Neural progenitor cell (in vitro differentiated cells): Measurements from ENCODE around the gene ARHGAP19. TPM values are rescaled to one million over a fixed set of nuclear protein-coding genes. Genes with fewer than 3 reads are reported as not detected.

Experiments used
- DNase-seq: peaks from one replicate; pipeline ENCODE4 v3.0.0-alpha.2; 2016; ENCODE audit warnings: low spot score
- H2AFZ ChIP-seq: fragments of 200-600 bp; sonication (generic); replicated peaks from 2 replicates; pipeline ENCODE4 v1.6.1; 2016; ENCODE audit warnings: antibody characterized with exemption
- H3F3A ChIP-seq: fragments of 200-600 bp; sonication (generic); 2 replicates; pipeline ENCODE4 v1.6.1; 2016; ENCODE audit warnings: antibody characterized with exemption, low read depth
- H3K27ac ChIP-seq: fragments of 200-600 bp; sonication (generic); 2 replicates; pipeline ENCODE4 v1.5.1; 2016; ENCODE audit warnings: mild to moderate bottlenecking
- H3K27me3 ChIP-seq: fragments of 200-600 bp; sonication (generic); 2 replicates; pipeline ENCODE4 v1.6.1; 2016; ENCODE audit warnings: mild to moderate bottlenecking, moderate library complexity
- H3K36me3 ChIP-seq: fragments of 200-600 bp; sonication (generic); 2 replicates; pipeline ENCODE4 v1.5.1; 2016
- H3K4me1 ChIP-seq: fragments of 200-600 bp; sonication (generic); 2 replicates; pipeline ENCODE4 v1.6.1; 2016; ENCODE audit warnings: mixed run types
- H3K4me2 ChIP-seq: fragments of 200-600 bp; sonication (generic); 2 replicates; pipeline ENCODE4 v1.6.1; 2016
- H3K4me3 ChIP-seq: fragments of 200-600 bp; sonication (generic); 2 replicates; pipeline ENCODE4 v1.5.1; 2016
- H3K79me2 ChIP-seq: fragments of 200-600 bp; sonication (generic); 2 replicates; pipeline ENCODE4 v1.6.1; 2016; ENCODE audit warnings: low read depth
- H3K9ac ChIP-seq: fragments of 200-600 bp; sonication (generic); 2 replicates; pipeline ENCODE4 v1.6.1; 2016
- H3K9me3 ChIP-seq: fragments of 200-600 bp; sonication (generic); 2 replicates; pipeline ENCODE4 v1.5.1; 2016; ENCODE audit warnings: low read depth
- H4K20me1 ChIP-seq: fragments of 200-600 bp; sonication (generic); 2 replicates; pipeline ENCODE4 v1.6.1; 2016; ENCODE audit warnings: low read depth
- H3K27ac Mint-ChIP-seq: 3 replicates; pipeline ENCODE4 v1.8.0; 2021; ENCODE audit warnings: mixed read lengths
- H3K27me3 Mint-ChIP-seq: 2 replicates; pipeline ENCODE4 v1.8.0; 2022; ENCODE audit warnings: low read depth, mild to moderate bottlenecking, inconsistent platforms, moderate library complexity, mixed read lengths; ENCODE audit not compliant: insufficient read depth
- H3K36me3 Mint-ChIP-seq: 3 replicates; pipeline ENCODE4 v1.8.0; 2021; ENCODE audit warnings: mixed read lengths
- H3K4me1 Mint-ChIP-seq: 3 replicates; pipeline ENCODE4 v1.8.0; 2021; ENCODE audit warnings: mixed read lengths
- H3K4me3 Mint-ChIP-seq: 3 replicates; pipeline ENCODE4 v1.8.0; 2021; ENCODE audit warnings: mild to moderate bottlenecking, moderate library complexity, mixed read lengths
- H3K9me3 Mint-ChIP-seq: 3 replicates; pipeline ENCODE4 v1.8.0; 2020; ENCODE audit warnings: mixed read lengths
- CTCF ChIP-seq: fragments of 200-600 bp; sonication (generic); IDR thresholded peaks from 2 replicates; pipeline ENCODE4 v1.5.1; 2017; ENCODE audit warnings: antibody characterized with exemption, mild to moderate bottlenecking
- EZH2 ChIP-seq: fragments of 200-600 bp; sonication (generic); IDR thresholded peaks from 2 replicates; pipeline ENCODE4 v1.6.1; 2017; ENCODE audit warnings: antibody characterized with exemption, mild to moderate bottlenecking, moderate library complexity
- EZH2phosphoT487 ChIP-seq: fragments of 200-600 bp; sonication (generic); IDR thresholded peaks from 2 replicates; pipeline ENCODE4 v1.6.1; 2017; ENCODE audit warnings: antibody characterized with exemption
- total RNA-seq: library from RNA; depleted of rRNA; stranded (reverse); fragments of >200 nt; gene quantifications from 2 replicates; pipeline ENCODE4 v1.2.3, GENCODE V29; 2015; ENCODE audit warnings: low replicate concordance

Gene ARHGAP19
- total RNA-seq, 1 donor from 2014 or later = 88.8 TPM

GRCh38 chr10:97335188-97335619 lies 42.8 kb upstream of the ARHGAP19 start:
- Histone ChIP-seq H2AFZ (peak overlapping the region; percentile 86), H3K4me3 (peak overlapping the region; percentile 70), H3K27me3 (no peaks in the 10 kb centered on the region), H4K20me1 (peaks cover 47% of the 10 kb centered on the region), H3K9ac (no peak overlapping the region), H3K36me3 (no peaks in the 10 kb centered on the region), H3K4me2 (peak overlapping the region; percentile 98), H3K79me2 (peaks cover 41% of the 10 kb centered on the region), H3K9me3 (no peaks in the 10 kb centered on the region), H3F3A (peaks cover 62% of the 10 kb centered on the region), H3K27ac (peak overlapping the region; percentile 94), H3K4me1 (peaks cover 45% of the 10 kb centered on the region)
- Mint-ChIP-seq H3K4me1 (peaks cover 44% of the 10 kb centered on the region), H3K36me3 (peaks cover 3% of the 10 kb centered on the region), H3K4me3 (peak overlapping the region; percentile 79), H3K27ac (no peak overlapping the region), H3K27me3 (peaks cover 29% of the 10 kb centered on the region), H3K9me3 (no peaks in the 10 kb centered on the region)
- TF ChIP-seq EZH2 (no peak), EZH2phosphoT487 (no peak), CTCF (no peak)
- DNase-seq = peak; percentile 72

GRCh38 chr10:97334370-97335175 lies 42.1 kb upstream of the ARHGAP19 start, which contains the start of gene FRAT2:
TSS of gene FRAT2 (minus strand) at chr10:97334729. CDS start at chr10:97334572, 157 bp downstream.
- Histone ChIP-seq H3K27ac (peak within 1 kb of the TSS; percentile 94), H3F3A (peaks cover 62% of the 10 kb centered on the region), H3K9me3 (no peaks in the 10 kb centered on the region), H4K20me1 (peaks cover 54% of the 10 kb centered on the region), H3K9ac (peak within 1 kb of the TSS; percentile 77), H3K36me3 (no peaks in the 10 kb centered on the region), H3K4me1 (peaks cover 45% of the 10 kb centered on the region), H3K27me3 (no peaks in the 10 kb centered on the region), H3K79me2 (peaks cover 46% of the 10 kb centered on the region), H3K4me3 (peak within 1 kb of the TSS; percentile 70), H3K4me2 (peak within 1 kb of the TSS; percentile 98), H2AFZ (peak within 1 kb of the TSS; percentile 86)
- Mint-ChIP-seq H3K36me3 (peaks cover 3% of the 10 kb centered on the region), H3K27ac (peak within 1 kb of the TSS; percentile 4), H3K4me1 (peaks cover 44% of the 10 kb centered on the region), H3K4me3 (peak within 1 kb of the TSS; percentile 90), H3K9me3 (no peaks in the 10 kb centered on the region), H3K27me3 (peaks cover 29% of the 10 kb centered on the region)
- no peak for TF ChIP-seq EZH2
- DNase-seq = peak; percentile 95

- peak overlapping the region; percentile 4 for H3K27ac Mint-ChIP-seq
- H3K27ac ChIP-seq = no peak overlapping the region
- H3K9me3 ChIP-seq = no peaks in the 10 kb centered on the region
- H3K4me1 Mint-ChIP-seq = peaks cover 44% of the 10 kb centered on the region
- H3K4me1 ChIP-seq = peaks cover 45% of the 10 kb centered on the region
- no peaks in the 10 kb centered on the region for H3K27me3 ChIP-seq
- DNase-seq = peak; percentile 61
- H3K79me2 ChIP-seq = peaks cover 54% of the 10 kb centered on the region
- H3F3A ChIP-seq = peaks cover 59% of the 10 kb centered on the region
- peak overlapping the region; percentile 34 for H3K9ac ChIP-seq
- H3K4me3 ChIP-seq = peak overlapping the region; percentile 70
- H4K20me1 ChIP-seq = peaks cover 54% of the 10 kb centered on the region
- H3K27me3 Mint-ChIP-seq = peaks cover 23% of the 10 kb centered on the region
- H3K4me3 Mint-ChIP-seq = peak overlapping the region; percentile 90
- peaks cover 3% of the 10 kb centered on the region for H3K36me3 Mint-ChIP-seq
- H3K36me3 ChIP-seq = no peaks in the 10 kb centered on the region
- no peaks in the 10 kb centered on the region for H3K9me3 Mint-ChIP-seq
- peak overlapping the region; percentile 38 for H2AFZ ChIP-seq
- no peak for TF ChIP-seq EZH2phosphoT487
- TF ChIP-seq EZH2 = no peak
- no peak for TF ChIP-seq CTCF
- H3K4me2 ChIP-seq = peak overlapping the region; percentile 98
Observed at GRCh38 chr10:97333601-97334369, 41.3 kb upstream of the ARHGAP19 start.
